SK-N-SH (cell line): Measurements from ENCODE around the gene MRPL19. TPM values are rescaled to one million over a fixed set of nuclear protein-coding genes. Genes with fewer than 3 reads are reported as not detected.

Source experiments
- CTCF ChIA-PET: fragments of 300-600, 350-600 bp; formaldehyde crosslinking; extraction: SDS; loops from one replicate; lab custom pipeline; 2021; lab: Yijun Ruan, JAX
- POLR2A ChIA-PET: fragments of 350-600 bp; sonication (Branson Sonifier 250); formaldehyde crosslinking; extraction: SDS; loops from one replicate; lab custom pipeline; 2020; ENCODE audit warnings: antibody characterized with exemption, inconsistent platforms; lab: Yijun Ruan, JAX
- DNase-seq: peaks from one replicate; pipeline ENCODE4 v3.0.0; 2012
- H2AFZ ChIP-seq: fragments of 200-600 bp; sonication (generic); 2 replicates; pipeline ENCODE4 v1.8.1; 2016; ENCODE audit warnings: antibody characterized with exemption, mild to moderate bottlenecking, low read depth
- H3F3A ChIP-seq: fragments of 200-600 bp; sonication (generic); replicated peaks from 2 replicates; pipeline ENCODE3; 2016; ENCODE audit warnings: antibody characterized with exemption, mild to moderate bottlenecking; ENCODE audit not compliant: insufficient read depth
- H3K27ac ChIP-seq, 2 experiments: fragments of 200-500 bp in 1 of 2; fragments of 200-600 bp in 1 of 2; sonication (Bioruptor generic) in 1 of 2; sonication (generic), shearing (Covaris generic) in 1 of 2; 2 replicates each; pipeline versions ENCODE4 v1.5.1 to v1.6.1; 2014 to 2016; ENCODE audit warnings: low read depth in 2 of 2, inconsistent platforms in 1 of 2, low read length in 1 of 2, mild to moderate bottlenecking in 1 of 2, mixed read lengths in 1 of 2
- H3K27me3 ChIP-seq: fragments of 200-600 bp; sonication (generic), shearing (Covaris generic); 2 replicates; pipeline ENCODE4 v1.6.1; 2016; ENCODE audit warnings: mixed run types; ENCODE audit not compliant: insufficient read depth
- H3K36me3 ChIP-seq, 2 experiments: fragments of 200-500 bp in 1 of 2; fragments of 200-600 bp in 1 of 2; sonication (Bioruptor generic) in 1 of 2; sonication (generic) in 1 of 2; replicated peaks in 1 of 2; 2 replicates each; pipeline versions ENCODE3 to v1.5.1; 2014 to 2016; ENCODE audit warnings: low read length in 1 of 2, mild to moderate bottlenecking in 1 of 2; ENCODE audit not compliant: insufficient read depth in 2 of 2, control insufficient read depth in 1 of 2
- H3K4me1 ChIP-seq, 2 experiments: fragments of 200-500 bp in 1 of 2; fragments of 200-600 bp in 1 of 2; sonication (Bioruptor generic) in 1 of 2; sonication (generic), shearing (Covaris generic) in 1 of 2; 2 replicates each; pipeline versions ENCODE4 v1.5.1 to v1.6.1; 2014 to 2016; ENCODE audit warnings: low read depth in 1 of 2, low read length in 1 of 2, mixed run types in 1 of 2; ENCODE audit not compliant: insufficient read depth in 2 of 2, control insufficient read depth in 1 of 2
- H3K4me2 ChIP-seq: fragments of 200-600 bp; sonication (generic), shearing (Covaris generic); 2 replicates; pipeline ENCODE4 v1.6.1; 2017; ENCODE audit warnings: mixed run types
- H3K4me3 ChIP-seq, 2 experiments: fragments of 200-500 bp in 1 of 2; fragments of 200-600 bp in 1 of 2; sonication (Bioruptor generic) in 1 of 2; sonication (generic), shearing (Covaris generic) in 1 of 2; 2 replicates each; pipeline versions ENCODE4 v1.5.1 to v1.8.1; 2014 to 2016; ENCODE audit warnings: low read depth in 2 of 2, inconsistent platforms in 1 of 2, low read length in 1 of 2, mild to moderate bottlenecking in 1 of 2, mixed read lengths in 1 of 2, moderate library complexity in 1 of 2
- H3K79me2 ChIP-seq: fragments of 200-600 bp; sonication (generic); 2 replicates; pipeline ENCODE4 v1.8.1; 2017; ENCODE audit warnings: mild to moderate bottlenecking; ENCODE audit not compliant: insufficient read depth
- H3K9ac ChIP-seq: fragments of 200-600 bp; sonication (generic); 2 replicates; pipeline ENCODE4 v1.6.1; 2017; ENCODE audit warnings: mixed run types
- H3K9me2 ChIP-seq: fragments of 200-600 bp; sonication (generic); 2 replicates; pipeline ENCODE4 v1.6.1; 2017; ENCODE audit warnings: mixed run types
- H3K9me3 ChIP-seq: fragments of 200-600 bp; sonication (generic); 2 replicates; pipeline ENCODE4 v1.6.1; 2017; ENCODE audit warnings: mixed run types, mild to moderate bottlenecking, moderate library complexity
- H4K20me1 ChIP-seq: fragments of 200-600 bp; sonication (generic); 2 replicates; pipeline ENCODE4 v1.6.1; 2017; ENCODE audit warnings: mild to moderate bottlenecking, mixed run types; ENCODE audit not compliant: insufficient read depth
- CHD2 ChIP-seq: fragments of 150-350 bp; IDR thresholded peaks from 2 replicates; pipeline ENCODE4 v1.6.1; 2018; ENCODE audit warnings: low read length; ENCODE audit not compliant: partially characterized antibody
- ELF1 ChIP-seq: IDR thresholded peaks from 2 replicates; pipeline ENCODE4 v1.4.0; 2012
- EP300 ChIP-seq, 2 experiments: IDR thresholded peaks; 2 replicates each; pipeline versions ENCODE4 v1.4.0 to v1.6.1; 2012; ENCODE audit warnings: borderline replicate concordance in 1 of 2, low read depth in 1 of 2, low read length in 1 of 2
- GATA2 ChIP-seq: sonication (generic); formaldehyde crosslinking; IDR thresholded peaks from 2 replicates; pipeline ENCODE4 v1.5.0; 2020; ENCODE audit warnings: mild to moderate bottlenecking, missing genetic modification reagents
- POLR2AphosphoS5 ChIP-seq: IDR thresholded peaks from 2 replicates; pipeline ENCODE4 v1.6.1; 2012; ENCODE audit warnings: low read depth, low read length
- RCOR1 ChIP-seq: fragments of 150-350 bp; IDR thresholded peaks from 2 replicates; pipeline ENCODE4 v1.6.1; 2017; ENCODE audit warnings: antibody characterized with exemption, low read length
- RFX5 ChIP-seq: IDR thresholded peaks from 2 replicates; pipeline ENCODE4 v1.6.1; 2012; ENCODE audit warnings: mild to moderate bottlenecking, improper control_type of control experiment, low read length
- TCF12 ChIP-seq: IDR thresholded peaks from 2 replicates; pipeline ENCODE4 v1.4.0; 2012
- WGBS: methylation state at CpG from one replicate; pipeline ENCODE4 v1.1.6; 2017; ENCODE audit warnings: low lambda C conversion rate; 5-methylcytosine and 5-hydroxymethylcytosine counted together
- polyA plus RNA-seq, 3 experiments: library from polyadenylated mRNA; depleted of rRNA; stranded (reverse); fragments of >200 nt; gene quantifications; 2 replicates each; pipeline ENCODE4 v1.2.3, GENCODE V29; 2012
- TF ChIP-seq, protein P1 (sequence below): fragments of 200-600 bp; sonication (generic); IDR thresholded peaks from 2 replicates; pipeline ENCODE4 v1.6.1; 2017; ENCODE audit warnings: antibody characterized with exemption, mild to moderate bottlenecking, moderate library complexity
- TF ChIP-seq, protein P2 (sequence below): fragments of 150-350 bp; IDR thresholded peaks from 2 replicates; pipeline ENCODE4 v1.6.1; 2016; ENCODE audit warnings: mild to moderate bottlenecking, low read depth, low read length
- TF ChIP-seq, protein P3 (sequence below): IDR thresholded peaks from 2 replicates; pipeline ENCODE4 v1.4.0; 2012; ENCODE audit warnings: low read depth, borderline replicate concordance
- TF ChIP-seq, protein P4 (sequence below): IDR thresholded peaks from 2 replicates; pipeline ENCODE4 v1.4.0; 2012; ENCODE audit warnings: low read depth
- TF ChIP-seq, protein P5 (sequence below): IDR thresholded peaks from 2 replicates; pipeline ENCODE4; 2012

Gene MRPL19
- polyA plus RNA-seq, 1 of the 3 experiments (the other 2 are of a cell fraction): 15.4 TPM

DNA sequence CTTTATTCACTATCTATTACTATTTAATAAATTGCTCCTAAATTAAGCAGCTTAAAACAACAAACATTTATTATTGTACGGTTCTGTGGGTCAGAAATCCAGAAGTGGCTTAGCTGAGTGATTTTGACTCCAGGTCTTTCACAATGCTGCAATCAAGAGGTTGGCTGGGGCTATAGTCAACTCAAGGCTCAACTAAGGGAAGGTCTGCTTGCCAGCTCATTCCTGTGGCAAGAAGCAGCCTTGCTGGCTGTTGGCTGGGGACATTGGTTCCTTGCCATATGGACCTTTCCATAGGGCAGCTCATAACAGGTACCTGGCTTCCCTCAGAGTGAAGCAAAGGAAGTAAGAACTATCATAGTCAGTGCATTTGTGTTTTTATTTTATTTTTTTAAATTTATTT is 5.0 kb upstream of the MRPL19 start:
- no peak for TF ChIP-seq GATA2 (CRISPR knock-in tag)
- TF ChIP-seq, protein P1, sequence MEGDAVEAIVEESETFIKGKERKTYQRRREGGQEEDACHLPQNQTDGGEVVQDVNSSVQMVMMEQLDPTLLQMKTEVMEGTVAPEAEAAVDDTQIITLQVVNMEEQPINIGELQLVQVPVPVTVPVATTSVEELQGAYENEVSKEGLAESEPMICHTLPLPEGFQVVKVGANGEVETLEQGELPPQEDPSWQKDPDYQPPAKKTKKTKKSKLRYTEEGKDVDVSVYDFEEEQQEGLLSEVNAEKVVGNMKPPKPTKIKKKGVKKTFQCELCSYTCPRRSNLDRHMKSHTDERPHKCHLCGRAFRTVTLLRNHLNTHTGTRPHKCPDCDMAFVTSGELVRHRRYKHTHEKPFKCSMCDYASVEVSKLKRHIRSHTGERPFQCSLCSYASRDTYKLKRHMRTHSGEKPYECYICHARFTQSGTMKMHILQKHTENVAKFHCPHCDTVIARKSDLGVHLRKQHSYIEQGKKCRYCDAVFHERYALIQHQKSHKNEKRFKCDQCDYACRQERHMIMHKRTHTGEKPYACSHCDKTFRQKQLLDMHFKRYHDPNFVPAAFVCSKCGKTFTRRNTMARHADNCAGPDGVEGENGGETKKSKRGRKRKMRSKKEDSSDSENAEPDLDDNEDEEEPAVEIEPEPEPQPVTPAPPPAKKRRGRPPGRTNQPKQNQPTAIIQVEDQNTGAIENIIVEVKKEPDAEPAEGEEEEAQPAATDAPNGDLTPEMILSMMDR: no peak
- TF ChIP-seq, all 33 proteins: peak for 0
- no peaks in the 10 kb centered on the region for H3K36me3 ChIP-seq
- H2AFZ ChIP-seq: no peak overlapping the region
- peaks cover 4% of the 10 kb centered on the region for H3F3A ChIP-seq
- H3K9me2 ChIP-seq: no peaks in the 10 kb centered on the region
- no peak overlapping the region for H3K9ac ChIP-seq
- no peak overlapping the region for H3K4me2 ChIP-seq
- H3K4me1 ChIP-seq: peaks cover 0 to 11% of the 10 kb centered on the region in 2 experiments; a peak in 2 of 4 replicates
- no peak for DNase-seq
- H3K27me3 ChIP-seq: no peaks in the 10 kb centered on the region; the same call in 1 of the 2 replicates
- no peaks in the 10 kb centered on the region for H3K9me3 ChIP-seq
- no peaks in the 10 kb centered on the region for H4K20me1 ChIP-seq
- peak overlapping the region in 1 of 2 experiments; percentile 74; a peak in 1 of 4 replicates for H3K27ac ChIP-seq
- WGBS: 96% methylated on average over 1 of the region's 1 CpG
- H3K4me3 ChIP-seq: no peak overlapping the region
- ChIA-PET CTCF (interaction anchor here (0.6 to 4.5 kb wide), 15 partner anchors 10 to 1832 kb away, joined by 3 to 30 read pairs (median 5); no protein-coding TSS in a partner anchor), POLR2A (no interaction called here)
- no peaks in the 10 kb centered on the region for H3K79me2 ChIP-seq

DNA sequence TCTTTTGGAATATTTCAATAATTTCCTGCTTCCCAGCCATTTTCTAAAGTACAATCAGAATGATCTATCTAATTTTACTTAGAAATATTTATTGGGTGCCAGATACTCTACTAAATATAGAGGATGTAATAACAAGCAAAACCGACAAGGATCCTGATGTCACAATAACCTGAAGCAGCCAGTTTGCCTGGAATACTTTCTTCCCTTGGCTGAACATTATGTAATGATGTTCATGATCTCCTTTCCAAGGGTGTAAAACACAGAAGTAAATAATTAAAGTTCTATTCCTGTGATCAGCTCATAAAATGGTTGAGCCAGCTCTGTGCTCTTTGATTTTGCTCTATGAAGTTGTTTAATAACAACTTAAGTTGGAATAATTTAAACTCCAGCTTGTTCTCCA is 2.6 kb upstream of the MRPL19 start:
- Histone ChIP-seq H2AFZ (no peak overlapping the region), H3K9me3 (no peaks in the 10 kb centered on the region), H3K4me3 (no peak overlapping the region), H3K27me3 (no peaks in the 10 kb centered on the region), H3F3A (peaks cover 4% of the 10 kb centered on the region), H3K79me2 (peaks cover 24% of the 10 kb centered on the region), H4K20me1 (no peaks in the 10 kb centered on the region), H3K4me1 (peaks cover 0 to 4% of the 10 kb centered on the region in 2 experiments; a peak in 2 of 4 replicates), H3K36me3 (peaks cover 4 to 11% of the 10 kb centered on the region in 2 experiments), H3K4me2 (no peak overlapping the region), H3K9me2 (no peaks in the 10 kb centered on the region), H3K27ac (no peak overlapping the region), H3K9ac (no peak overlapping the region)
- CTCF ChIA-PET: interaction anchor here (1.4 kb wide), 1 partner anchor 12 kb away, joined by 3 read pairs; no protein-coding TSS in a partner anchor
- no peak for DNase-seq
- TF ChIP-seq, protein P2, sequence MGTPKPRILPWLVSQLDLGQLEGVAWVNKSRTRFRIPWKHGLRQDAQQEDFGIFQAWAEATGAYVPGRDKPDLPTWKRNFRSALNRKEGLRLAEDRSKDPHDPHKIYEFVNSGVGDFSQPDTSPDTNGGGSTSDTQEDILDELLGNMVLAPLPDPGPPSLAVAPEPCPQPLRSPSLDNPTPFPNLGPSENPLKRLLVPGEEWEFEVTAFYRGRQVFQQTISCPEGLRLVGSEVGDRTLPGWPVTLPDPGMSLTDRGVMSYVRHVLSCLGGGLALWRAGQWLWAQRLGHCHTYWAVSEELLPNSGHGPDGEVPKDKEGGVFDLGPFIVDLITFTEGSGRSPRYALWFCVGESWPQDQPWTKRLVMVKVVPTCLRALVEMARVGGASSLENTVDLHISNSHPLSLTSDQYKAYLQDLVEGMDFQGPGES: no peak
- no peak for TF ChIP-seq ELF1
- TF ChIP-seq, protein P3, sequence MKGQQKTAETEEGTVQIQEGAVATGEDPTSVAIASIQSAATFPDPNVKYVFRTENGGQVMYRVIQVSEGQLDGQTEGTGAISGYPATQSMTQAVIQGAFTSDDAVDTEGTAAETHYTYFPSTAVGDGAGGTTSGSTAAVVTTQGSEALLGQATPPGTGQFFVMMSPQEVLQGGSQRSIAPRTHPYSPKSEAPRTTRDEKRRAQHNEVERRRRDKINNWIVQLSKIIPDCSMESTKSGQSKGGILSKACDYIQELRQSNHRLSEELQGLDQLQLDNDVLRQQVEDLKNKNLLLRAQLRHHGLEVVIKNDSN: no peak
- TF ChIP-seq, protein P4, sequence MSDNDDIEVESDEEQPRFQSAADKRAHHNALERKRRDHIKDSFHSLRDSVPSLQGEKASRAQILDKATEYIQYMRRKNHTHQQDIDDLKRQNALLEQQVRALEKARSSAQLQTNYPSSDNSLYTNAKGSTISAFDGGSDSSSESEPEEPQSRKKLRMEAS: no peak
- TF ChIP-seq POLR2AphosphoS5: no peak
- no peak for TF ChIP-seq RCOR1
- TF ChIP-seq CHD2: no peak
- no peak for TF ChIP-seq EP300 (IDR thresholded peaks at IDR 0.05; ENCODE audit: borderline replicate concordance in 1 of 2, low read depth in 1 of 2, low read length in 1 of 2)
- TF ChIP-seq RFX5: no peak
- TF ChIP-seq, protein P5, sequence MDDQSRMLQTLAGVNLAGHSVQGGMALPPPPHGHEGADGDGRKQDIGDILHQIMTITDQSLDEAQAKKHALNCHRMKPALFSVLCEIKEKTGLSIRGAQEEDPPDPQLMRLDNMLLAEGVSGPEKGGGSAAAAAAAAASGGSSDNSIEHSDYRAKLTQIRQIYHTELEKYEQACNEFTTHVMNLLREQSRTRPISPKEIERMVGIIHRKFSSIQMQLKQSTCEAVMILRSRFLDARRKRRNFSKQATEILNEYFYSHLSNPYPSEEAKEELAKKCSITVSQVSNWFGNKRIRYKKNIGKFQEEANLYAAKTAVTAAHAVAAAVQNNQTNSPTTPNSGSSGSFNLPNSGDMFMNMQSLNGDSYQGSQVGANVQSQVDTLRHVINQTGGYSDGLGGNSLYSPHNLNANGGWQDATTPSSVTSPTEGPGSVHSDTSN: no peak
- no peak for TF ChIP-seq TCF12
- POLR2A ChIA-PET: no interaction called here
- WGBS: 79% methylated on average over 1 of the region's 1 CpG
